IMR-90 (cell line): ENCODE results near the gene PADI1. TPM values are rescaled to one million over a fixed set of nuclear protein-coding genes. Genes with fewer than 3 reads are reported as not detected.

Experiments
- ATAC-seq: fragments of 200-7000 bp; cut with Tn5 transposase; 2 replicates; pipeline ENCODE4 v1.9.1; 2020; ENCODE audit warnings: low read depth, mild to moderate bottlenecking, moderate library complexity
- BruUV-seq: library from RNA; stranded (reverse); fragments of 400-500 nt; replicated peaks from 2 replicates; lab custom pipeline; 2021; lab: Mats Ljungman, UMichigan
- CTCF ChIA-PET: fragments of 300-600 bp; formaldehyde crosslinking; extraction: SDS; loops from one replicate; lab custom pipeline; 2021; ENCODE audit warnings: antibody characterized with exemption; lab: Yijun Ruan, JAX
- POLR2A ChIA-PET: fragments of 300-600 bp; sonication (Branson Sonifier 250); formaldehyde crosslinking; loops from one replicate; lab custom pipeline; 2022; ENCODE audit warnings: antibody characterized with exemption; ENCODE audit not compliant: unreplicated experiment; lab: Charles Lee
- DNase-seq: peaks from one replicate; pipeline ENCODE4 v3.0.0; 2013
- H2AFZ ChIP-seq: replicated peaks from 2 replicates; pipeline ENCODE3; 2013; ENCODE audit warnings: low read length, mild to moderate bottlenecking; ENCODE audit not compliant: poor library complexity
- H2AK5ac ChIP-seq: 2 replicates; pipeline ENCODE4 v1.6.1; 2013; ENCODE audit warnings: low read depth, low read length, inconsistent platforms
- H2AK9ac ChIP-seq: replicated peaks from 2 replicates; pipeline ENCODE3; 2013; ENCODE audit warnings: mild to moderate bottlenecking, low read depth, low read length, moderate library complexity; ENCODE audit not compliant: poor library complexity
- H2BK120ac ChIP-seq: 2 replicates; pipeline ENCODE4 v1.6.1; 2013; ENCODE audit warnings: low read depth, low read length, inconsistent platforms
- H2BK15ac ChIP-seq: 3 replicates; pipeline ENCODE4 v1.6.1; 2013; ENCODE audit warnings: low read depth, low read length, inconsistent platforms
- H2BK20ac ChIP-seq: 2 replicates; pipeline ENCODE4 v1.6.1; 2013; ENCODE audit warnings: low read depth, mild to moderate bottlenecking, inconsistent platforms, low read length, moderate library complexity
- H2BK5ac ChIP-seq: 2 replicates; pipeline ENCODE4 v1.6.1; 2013; ENCODE audit warnings: mild to moderate bottlenecking, low read depth, low read length, inconsistent platforms; ENCODE audit not compliant: poor library complexity, severe bottlenecking
- H3K14ac ChIP-seq: replicated peaks from 2 replicates; pipeline ENCODE4 v1.6.1; 2013; ENCODE audit warnings: low read depth, low read length, inconsistent platforms
- H3K18ac ChIP-seq: 2 replicates; pipeline ENCODE4 v1.6.1; 2013; ENCODE audit warnings: low read depth, low read length, control low read depth
- H3K23ac ChIP-seq: 2 replicates; pipeline ENCODE4 v1.6.1; 2013; ENCODE audit warnings: low read depth, low read length, inconsistent platforms
- H3K27ac ChIP-seq: 2 replicates; pipeline ENCODE4 v1.5.1; 2013; ENCODE audit warnings: mild to moderate bottlenecking, control low read depth, low read length; ENCODE audit not compliant: insufficient read depth
- H3K27me3 ChIP-seq: 2 replicates; pipeline ENCODE4 v1.6.1; 2013; ENCODE audit warnings: low read length; ENCODE audit not compliant: control insufficient read depth, insufficient read depth
- H3K36me3 ChIP-seq: 2 replicates; pipeline ENCODE4 v1.6.1; 2013; ENCODE audit warnings: low read length, mixed read lengths; ENCODE audit not compliant: control insufficient read depth, insufficient read depth
- H3K4ac ChIP-seq: 2 replicates; pipeline ENCODE4 v1.6.1; 2013; ENCODE audit warnings: low read depth, low read length, inconsistent platforms
- H3K4me1 ChIP-seq: 2 replicates; pipeline ENCODE4 v1.6.1; 2013; ENCODE audit warnings: low read length, mixed read lengths; ENCODE audit not compliant: control insufficient read depth, insufficient read depth
- H3K4me2 ChIP-seq: 2 replicates; pipeline ENCODE4 v1.6.1; 2013; ENCODE audit warnings: low read depth, mild to moderate bottlenecking, control low read depth, low read length, moderate library complexity
- H3K4me3 ChIP-seq: 2 replicates; pipeline ENCODE4 v1.5.1; 2013; ENCODE audit warnings: low read depth, mild to moderate bottlenecking, control low read depth, low read length, moderate library complexity; ENCODE audit not compliant: insufficient read depth
- H3K56ac ChIP-seq: 2 replicates; pipeline ENCODE4 v1.6.1; 2013; ENCODE audit warnings: low read length, inconsistent platforms; ENCODE audit not compliant: insufficient read depth; ENCODE audit errors: extremely low read depth
- H3K79me1 ChIP-seq, 2 experiments: 2 replicates each; pipeline ENCODE4 v1.6.1; 2013; ENCODE audit warnings: low read length in 2 of 2, inconsistent platforms in 1 of 2, low read depth in 1 of 2
- H3K9ac ChIP-seq: 2 replicates; pipeline ENCODE4 v1.6.1; 2013; ENCODE audit warnings: low read depth, low read length, control low read depth
- H3K9me1 ChIP-seq: 2 replicates; pipeline ENCODE4 v1.6.1; 2013; ENCODE audit warnings: low read length, inconsistent platforms; ENCODE audit not compliant: insufficient read depth
- H3K9me3 ChIP-seq: 2 replicates; pipeline ENCODE4 v1.6.1; 2013; ENCODE audit warnings: low read length; ENCODE audit not compliant: control insufficient read depth, insufficient read depth
- H4K20me1 ChIP-seq: 2 replicates; pipeline ENCODE4 v1.6.1; 2013; ENCODE audit warnings: low read length, inconsistent platforms; ENCODE audit not compliant: insufficient read depth
- H4K5ac ChIP-seq: 2 replicates; pipeline ENCODE4 v1.6.1; 2013; ENCODE audit warnings: mild to moderate bottlenecking, low read depth, low read length, control low read depth
- H4K8ac ChIP-seq, 2 experiments: 2 replicates each; pipeline ENCODE4 v1.6.1; 2013; ENCODE audit warnings: low read depth in 2 of 2, low read length in 2 of 2, control low read depth in 1 of 2, inconsistent platforms in 1 of 2
- H4K91ac ChIP-seq: 2 replicates; pipeline ENCODE4 v1.6.1; 2013; ENCODE audit warnings: low read depth, low read length, inconsistent platforms; ENCODE audit not compliant: insufficient read depth
- BHLHE40 ChIP-seq: fragments of 150-350 bp; IDR thresholded peaks from 2 replicates; pipeline ENCODE4 v1.6.1; 2016; ENCODE audit warnings: mild to moderate bottlenecking, low read depth, low read length
- CHD1 ChIP-seq: IDR thresholded peaks from 2 replicates; pipeline ENCODE4 v1.6.1; 2012; ENCODE audit warnings: low read depth, low read length, improper control_type of control experiment
- FOS ChIP-seq: fragments of 150-350 bp; IDR thresholded peaks from 2 replicates; pipeline ENCODE4 v1.6.1; 2016; ENCODE audit warnings: low read depth, low read length
- MAZ ChIP-seq: IDR thresholded peaks from 2 replicates; pipeline ENCODE4 v1.6.1; 2012; ENCODE audit warnings: low read depth, mild to moderate bottlenecking, low read length, improper control_type of control experiment, moderate library complexity, borderline replicate concordance
- MXI1 ChIP-seq: IDR thresholded peaks from 2 replicates; pipeline ENCODE4 v1.6.1; 2012; ENCODE audit warnings: low read depth, mild to moderate bottlenecking, low read length, moderate library complexity, borderline replicate concordance
- NFE2L2 ChIP-seq: fragments of 150-350 bp; IDR thresholded peaks from 2 replicates; pipeline ENCODE4 v1.6.1; 2016; ENCODE audit warnings: low read depth, mild to moderate bottlenecking, low read length
- POLR2A ChIP-seq: IDR thresholded peaks from 2 replicates; pipeline ENCODE4 v1.6.1; 2012; ENCODE audit warnings: mild to moderate bottlenecking, low read depth, low read length
- RAD21 ChIP-seq: IDR thresholded peaks from 2 replicates; pipeline ENCODE4 v1.6.1; 2012; ENCODE audit warnings: low read length, improper control_type of control experiment
- RCOR1 ChIP-seq: IDR thresholded peaks from 2 replicates; pipeline ENCODE4 v1.6.1; 2012; ENCODE audit warnings: mild to moderate bottlenecking, low read length, improper control_type of control experiment; ENCODE audit not compliant: insufficient replicate concordance
- RFX5 ChIP-seq: IDR thresholded peaks from 2 replicates; pipeline ENCODE4 v1.8.0; 2012; ENCODE audit warnings: low read depth, mild to moderate bottlenecking, low read length, moderate library complexity
- SMC3 ChIP-seq: fragments of 150-350 bp; IDR thresholded peaks from 2 replicates; pipeline ENCODE4 v1.6.1; 2016; ENCODE audit warnings: low read depth, mild to moderate bottlenecking, antibody characterized with exemption, low read length, moderate library complexity
- WGBS, 2 experiments: methylation state at CpG; one replicate each; pipeline versions ENCODE4 v1.1.5 to v1.1.7; 2013; ENCODE audit warnings: missing lambda C conversion rate in 2 of 2; ENCODE audit not compliant: insufficient read length in 1 of 2; ENCODE audit errors: extremely low coverage in 2 of 2; 5-methylcytosine and 5-hydroxymethylcytosine counted together
- dilution Hi-C: fragments of 300-500 bp; cut with HindIII; formaldehyde crosslinking; loops from one replicate; pipeline ENCODE4 v1.14.3; 2018; ENCODE audit warnings: low sequenced_read_pairs; ENCODE audit not compliant: unreplicated experiment
- in situ Hi-C: fragments of 300-500 bp; cut with MboI; formaldehyde crosslinking; loops from 3 replicates; pipeline ENCODE4 v1.14.3; 2019; ENCODE audit warnings: low sequenced_read_pairs, inconsistent platforms, mixed read lengths
- intact Hi-C: fragments of 100-400 bp; cut with micrococcal nuclease; formaldehyde crosslinking; loops from 2 replicates; pipeline ENCODE4 v1.10.0; 2022
- polyA plus RNA-seq, 3 experiments: library from polyadenylated mRNA; depleted of rRNA; stranded (reverse); fragments of >200 nt; gene quantifications; 2 replicates each; pipeline ENCODE4 v1.2.3, GENCODE V29; 2012; ENCODE audit warnings: low replicate concordance in 1 of 3
- total RNA-seq: library from RNA; depleted of rRNA; stranded (reverse); fragments of >200 nt; gene quantifications from 2 replicates; pipeline ENCODE4 v1.2.3, GENCODE V29; 2012
- TF ChIP-seq, protein P1 (sequence below): fragments of 150-350 bp; IDR thresholded peaks from 2 replicates; pipeline ENCODE4 v1.6.1; 2017; ENCODE audit warnings: mild to moderate bottlenecking, antibody characterized with exemption, low read length, low read depth
- TF ChIP-seq, protein P2 (sequence below): fragments of 150-350 bp; IDR thresholded peaks from 2 replicates; pipeline ENCODE4 v1.6.1; 2016; ENCODE audit warnings: low read depth, mild to moderate bottlenecking, low read length, moderate library complexity, borderline replicate concordance

PADI1 gene
- total and polyA plus RNA-seq, 2 of the 4 experiments (the other 2 are of a cell fraction): 0.17 TPM; not detected in 1

DNA sequence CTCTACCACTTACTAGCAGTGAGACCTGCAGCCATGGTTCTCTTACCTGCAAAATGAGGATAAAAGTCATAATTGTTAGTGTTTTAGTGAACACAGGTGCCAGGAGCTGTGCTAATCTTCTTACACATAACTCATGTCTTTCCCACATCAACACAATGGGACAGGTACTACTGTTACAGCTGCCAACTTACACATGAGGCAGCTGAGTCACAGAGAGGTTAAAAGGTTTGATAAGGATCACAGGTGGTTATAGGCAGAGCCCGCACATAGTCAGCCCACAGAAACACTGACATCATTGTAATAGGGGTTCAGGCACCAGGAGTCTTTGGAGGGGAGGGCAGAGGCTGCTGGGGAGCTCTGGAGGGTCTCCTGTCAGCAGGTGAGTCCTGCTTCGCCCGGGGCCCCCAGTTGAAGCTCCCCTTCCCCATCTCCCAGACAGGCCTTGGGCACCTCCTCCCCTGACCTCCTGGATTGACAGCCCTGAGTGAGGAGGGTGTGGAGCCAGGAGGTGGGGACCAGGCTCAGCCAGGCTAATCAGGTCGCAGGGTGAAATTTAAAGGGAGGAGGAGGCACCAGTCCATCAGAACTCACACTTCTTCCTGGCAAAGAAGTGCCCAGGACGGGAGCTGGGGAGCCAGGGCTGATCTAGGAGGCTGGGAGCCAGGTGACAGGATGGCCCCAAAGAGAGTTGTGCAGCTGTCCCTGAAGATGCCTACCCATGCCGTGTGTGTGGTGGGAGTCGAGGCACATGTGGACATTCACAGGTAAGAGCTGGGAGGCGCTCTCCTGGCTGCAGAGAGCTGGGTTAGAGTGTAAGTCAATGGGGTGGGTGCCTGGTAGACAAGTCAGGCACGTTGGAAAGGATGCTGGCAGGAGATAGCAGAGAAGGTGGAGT is at the start of gene PADI1 (continued):
- TF ChIP-seq RCOR1: no peak
- no peak for TF ChIP-seq RFX5

DNA sequence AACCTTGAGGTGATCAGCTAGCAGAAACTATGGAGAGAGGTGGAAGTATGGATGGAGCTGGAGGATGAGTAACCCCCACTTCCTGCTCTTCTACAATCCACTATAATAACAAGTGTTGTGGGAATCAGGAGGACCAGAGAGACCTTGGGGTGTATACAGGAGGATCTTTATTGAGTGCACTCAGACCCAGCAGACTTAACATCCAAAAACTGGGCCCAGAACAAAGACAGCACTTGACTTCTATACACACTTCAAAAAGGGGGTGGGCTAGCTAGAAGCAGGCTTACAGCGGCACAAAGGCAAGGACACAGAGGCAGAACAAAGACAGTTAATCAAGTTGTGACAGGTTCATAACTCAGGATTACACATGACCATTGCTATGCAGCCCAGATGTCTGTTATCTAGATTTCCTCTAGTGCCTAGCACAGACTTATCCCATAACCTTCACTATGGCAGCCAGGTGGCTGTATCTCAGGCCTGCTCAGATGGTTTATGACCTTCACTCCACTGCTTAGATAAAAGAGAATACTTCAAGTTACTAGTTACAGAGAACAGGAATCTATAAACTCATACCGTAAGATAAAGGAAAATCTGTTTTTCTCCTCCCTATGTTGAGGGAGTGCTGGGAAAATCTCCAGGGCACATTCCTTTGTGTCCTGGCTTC is 49.5 kb upstream of the PADI1 start:
- H3K9me3 ChIP-seq: peaks cover 33% of the 10 kb centered on the region
- no peak overlapping the region for H3K18ac ChIP-seq
- no peak overlapping the region for H3K4me3 ChIP-seq
- 0% methylated on average over 1 of the region's 2 CpGs; no CpG with 5 or more reads in 1 of the 2 experiments for WGBS, 2 experiments
- H2BK20ac ChIP-seq: no peak overlapping the region
- intact Hi-C loops: no loop called here
- DNase-seq (no peak), ATAC-seq (no peak)
- H3K36me3 ChIP-seq: no peaks in the 10 kb centered on the region
- no peak overlapping the region for H3K23ac ChIP-seq
- dilution Hi-C loops: no loop called here
- no peak overlapping the region for H4K5ac ChIP-seq
- H3K4ac ChIP-seq: no peak overlapping the region
- no peak overlapping the region for H3K9ac ChIP-seq
- no peak overlapping the region for H2AK9ac ChIP-seq
- no peak overlapping the region for H3K4me2 ChIP-seq
- no peak overlapping the region for H2AFZ ChIP-seq
- H2BK120ac ChIP-seq: no peak overlapping the region
- no peak overlapping the region for H2BK5ac ChIP-seq
- no peak overlapping the region for H2AK5ac ChIP-seq
- no peaks in the 10 kb centered on the region for H3K27me3 ChIP-seq
- H4K91ac ChIP-seq: no peak overlapping the region
- in situ Hi-C loops: no loop called here
- POLR2A ChIA-PET: no interaction called here
- no peak overlapping the region for H4K8ac ChIP-seq
- no peak overlapping the region for H3K27ac ChIP-seq
- BruUV-seq: no TSS peak
- H4K20me1 ChIP-seq: no peaks in the 10 kb centered on the region
- H2BK15ac ChIP-seq: no peak overlapping the region
- H3K79me1 ChIP-seq: no peaks in the 10 kb centered on the region
- no peaks in the 10 kb centered on the region for H3K9me1 ChIP-seq
- H3K4me1 ChIP-seq: no peaks in the 10 kb centered on the region
- no peak overlapping the region for H3K56ac ChIP-seq
- CTCF ChIA-PET: no interaction called here
- no peak overlapping the region for H3K14ac ChIP-seq
- TF ChIP-seq RFX5: no peak
- TF ChIP-seq MAZ: no peak
- TF ChIP-seq POLR2A: no peak
- TF ChIP-seq MXI1: no peak
- no peak for TF ChIP-seq RCOR1
- no peak for TF ChIP-seq RAD21
- TF ChIP-seq, protein P1, sequence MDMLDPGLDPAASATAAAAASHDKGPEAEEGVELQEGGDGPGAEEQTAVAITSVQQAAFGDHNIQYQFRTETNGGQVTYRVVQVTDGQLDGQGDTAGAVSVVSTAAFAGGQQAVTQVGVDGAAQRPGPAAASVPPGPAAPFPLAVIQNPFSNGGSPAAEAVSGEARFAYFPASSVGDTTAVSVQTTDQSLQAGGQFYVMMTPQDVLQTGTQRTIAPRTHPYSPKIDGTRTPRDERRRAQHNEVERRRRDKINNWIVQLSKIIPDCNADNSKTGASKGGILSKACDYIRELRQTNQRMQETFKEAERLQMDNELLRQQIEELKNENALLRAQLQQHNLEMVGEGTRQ: no peak
- no peak for TF ChIP-seq NFE2L2
- TF ChIP-seq FOS: no peak
- TF ChIP-seq SMC3: no peak
- TF ChIP-seq BHLHE40: no peak
- TF ChIP-seq, protein P2, sequence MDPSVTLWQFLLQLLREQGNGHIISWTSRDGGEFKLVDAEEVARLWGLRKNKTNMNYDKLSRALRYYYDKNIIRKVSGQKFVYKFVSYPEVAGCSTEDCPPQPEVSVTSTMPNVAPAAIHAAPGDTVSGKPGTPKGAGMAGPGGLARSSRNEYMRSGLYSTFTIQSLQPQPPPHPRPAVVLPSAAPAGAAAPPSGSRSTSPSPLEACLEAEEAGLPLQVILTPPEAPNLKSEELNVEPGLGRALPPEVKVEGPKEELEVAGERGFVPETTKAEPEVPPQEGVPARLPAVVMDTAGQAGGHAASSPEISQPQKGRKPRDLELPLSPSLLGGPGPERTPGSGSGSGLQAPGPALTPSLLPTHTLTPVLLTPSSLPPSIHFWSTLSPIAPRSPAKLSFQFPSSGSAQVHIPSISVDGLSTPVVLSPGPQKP: no peak
- no peak for TF ChIP-seq CHD1
